ENCODE data around the gene LETM1.

LETM1 gene

DNA sequence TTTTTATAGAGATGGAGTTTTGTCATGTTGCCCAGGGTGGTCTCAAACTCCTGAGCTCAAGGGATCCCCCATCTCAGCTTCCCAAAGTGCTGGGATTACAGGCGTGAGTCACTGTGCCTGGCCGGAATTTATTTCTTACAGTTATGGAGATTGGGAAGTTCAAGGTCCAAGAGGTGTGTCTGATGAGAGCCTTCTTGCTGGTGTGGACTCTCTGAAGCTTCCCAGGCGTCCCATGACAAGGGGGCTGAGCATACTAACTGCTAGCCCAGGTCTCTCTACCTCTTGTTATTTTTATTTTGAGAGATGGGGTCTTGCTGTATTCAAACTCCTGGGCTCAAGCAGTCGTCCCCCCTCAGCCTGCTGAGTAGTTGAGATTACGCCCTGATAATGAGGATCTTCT is 12.3 kb upstream of the LETM1 start:
- Mint-ChIP-seq H3K4me3 (peak overlapping the region; percentile 50 to 69 (median 56)), H3K36me3 (ENCODE audit: low read depth) (no peaks in the 10 kb centered on the region), H3K27ac (peak overlapping the region in 2 of 3 experiments; percentile 71 to 77), H3K9me3 (no peaks in the 10 kb centered on the region), H3K27me3 (ENCODE audit: low read depth) (peaks cover 15% of the 10 kb centered on the region), H3K4me1 (peaks cover 18% of the 10 kb centered on the region)
- TF ChIP-seq, protein P1, sequence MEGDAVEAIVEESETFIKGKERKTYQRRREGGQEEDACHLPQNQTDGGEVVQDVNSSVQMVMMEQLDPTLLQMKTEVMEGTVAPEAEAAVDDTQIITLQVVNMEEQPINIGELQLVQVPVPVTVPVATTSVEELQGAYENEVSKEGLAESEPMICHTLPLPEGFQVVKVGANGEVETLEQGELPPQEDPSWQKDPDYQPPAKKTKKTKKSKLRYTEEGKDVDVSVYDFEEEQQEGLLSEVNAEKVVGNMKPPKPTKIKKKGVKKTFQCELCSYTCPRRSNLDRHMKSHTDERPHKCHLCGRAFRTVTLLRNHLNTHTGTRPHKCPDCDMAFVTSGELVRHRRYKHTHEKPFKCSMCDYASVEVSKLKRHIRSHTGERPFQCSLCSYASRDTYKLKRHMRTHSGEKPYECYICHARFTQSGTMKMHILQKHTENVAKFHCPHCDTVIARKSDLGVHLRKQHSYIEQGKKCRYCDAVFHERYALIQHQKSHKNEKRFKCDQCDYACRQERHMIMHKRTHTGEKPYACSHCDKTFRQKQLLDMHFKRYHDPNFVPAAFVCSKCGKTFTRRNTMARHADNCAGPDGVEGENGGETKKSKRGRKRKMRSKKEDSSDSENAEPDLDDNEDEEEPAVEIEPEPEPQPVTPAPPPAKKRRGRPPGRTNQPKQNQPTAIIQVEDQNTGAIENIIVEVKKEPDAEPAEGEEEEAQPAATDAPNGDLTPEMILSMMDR (IDR thresholded peaks at IDR 0.05; ENCODE audit: unreplicated experiment in 3 of 3), result no peak

- TF ChIP-seq, protein P1 (IDR thresholded peaks at IDR 0.05; ENCODE audit: unreplicated experiment in 3 of 3), result no peak
- Mint-ChIP-seq H3K9me3 (no peaks in the 10 kb centered on the region), H3K27ac (no peak overlapping the region)
Measured at GRCh38 chr4:1866189-1866661, 10.3 kb upstream of the LETM1 start.

DNA sequence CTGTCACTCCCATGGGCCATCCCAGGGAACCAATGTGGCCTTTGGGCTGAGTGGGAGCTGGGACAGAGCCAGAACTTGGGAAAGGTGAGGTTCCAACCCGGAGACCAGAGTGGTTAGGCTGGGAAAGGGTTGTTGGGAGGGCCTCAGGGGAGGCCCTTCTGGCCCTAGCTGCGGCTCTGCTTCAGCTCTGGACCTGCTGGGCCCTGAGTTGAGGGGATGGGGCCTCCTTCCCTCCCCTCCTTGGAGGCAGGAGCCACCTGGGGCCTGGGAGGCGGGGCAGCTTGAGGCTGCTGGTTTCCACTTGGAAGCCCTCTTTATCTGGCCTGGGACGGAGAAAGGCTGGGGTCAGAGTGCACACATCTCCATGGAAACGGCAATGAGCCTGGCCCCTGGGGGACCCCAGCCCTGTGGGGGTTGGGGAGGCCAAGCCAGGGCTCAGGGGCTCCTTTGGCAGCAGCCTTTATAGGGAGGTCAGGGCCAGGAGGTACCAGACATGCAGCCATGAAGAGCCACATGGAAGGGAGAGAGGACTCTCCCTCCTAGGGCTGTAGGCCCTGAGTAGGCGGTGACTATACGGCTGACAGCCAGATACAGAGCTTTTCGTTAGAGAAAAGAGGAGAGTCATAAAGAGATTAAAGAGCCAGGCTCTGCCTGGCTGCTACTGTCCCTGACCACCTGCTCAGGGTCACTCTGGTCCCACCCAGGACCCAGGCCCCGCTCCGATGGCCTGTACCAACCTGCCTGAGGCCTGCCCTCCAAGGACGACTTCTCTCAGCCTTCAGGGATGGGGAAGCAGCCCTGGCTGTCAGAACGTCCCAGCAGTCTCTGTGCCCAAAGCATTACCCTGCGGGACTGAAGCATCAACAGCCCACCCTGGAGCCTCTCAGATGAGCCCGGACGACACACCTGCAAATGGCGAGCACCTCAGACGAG is 8.4 kb upstream of the LETM1 start:
- TF ChIP-seq, protein P1 (IDR thresholded peaks at IDR 0.05; ENCODE audit: unreplicated experiment in 3 of 3), result no peak
- Mint-ChIP-seq H3K27me3 (ENCODE audit: low read depth) (peaks cover 19% of the 10 kb centered on the region), H3K36me3 (ENCODE audit: low read depth) (no peaks in the 10 kb centered on the region), H3K4me1 (peaks cover 22% of the 10 kb centered on the region), H3K27ac (peak overlapping the region; percentile 58 to 77 (median 72)), H3K4me3 (no peak overlapping the region), H3K9me3 (no peaks in the 10 kb centered on the region)

More at GRCh38 chr4:1866189-1866661, 10.3 kb upstream of the LETM1 start:
- H3K27me3 Mint-ChIP-seq (ENCODE audit: low read depth), result peaks cover 22% of the 10 kb centered on the region
- H3K4me3 Mint-ChIP-seq, result no peak overlapping the region
- no peaks in the 10 kb centered on the region for H3K36me3 Mint-ChIP-seq (ENCODE audit: low read depth)
- peaks cover 26% of the 10 kb centered on the region for H3K4me1 Mint-ChIP-seq

DNA sequence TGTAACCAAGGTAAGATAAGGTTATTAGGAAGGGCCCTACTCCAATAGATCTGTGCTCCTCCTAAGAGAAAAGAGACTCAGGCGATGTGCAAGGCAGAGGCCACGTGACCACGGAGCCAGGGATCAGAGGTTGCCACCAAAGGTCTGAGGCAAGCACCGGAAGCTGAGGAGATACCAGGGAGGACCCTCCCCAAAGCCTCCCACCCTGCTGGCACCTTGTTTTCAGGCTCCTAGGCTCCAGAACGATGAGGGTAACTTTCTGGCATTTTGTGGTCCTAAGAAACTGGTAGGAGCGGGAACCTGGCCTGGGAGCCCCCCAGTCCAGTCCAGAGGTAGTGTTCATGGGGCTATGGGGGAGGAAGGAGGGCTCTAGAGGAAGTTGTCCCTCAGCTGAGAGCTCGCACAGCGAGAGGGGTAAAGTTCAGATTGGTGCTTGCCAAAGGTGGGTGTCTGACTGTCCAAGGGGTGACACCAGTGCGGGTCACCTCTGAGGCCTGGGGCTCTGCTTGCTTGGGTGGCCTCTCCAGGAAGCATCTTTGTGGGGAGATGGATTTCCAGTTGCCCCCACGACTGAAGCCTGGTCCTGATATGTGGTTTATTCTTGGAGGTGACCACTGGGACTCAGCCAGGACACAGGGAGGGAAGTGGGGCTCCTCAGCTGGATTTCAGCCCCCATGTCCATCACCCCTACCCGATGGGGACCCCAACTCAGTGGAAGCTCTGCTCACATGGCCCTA is 7.5 kb upstream of the LETM1 start:
- Mint-ChIP-seq H3K4me1 (peaks cover 30% of the 10 kb centered on the region), H3K27ac (peak overlapping the region; percentile 53 to 72 (median 55)), H3K36me3 (ENCODE audit: low read depth) (no peaks in the 10 kb centered on the region), H3K27me3 (ENCODE audit: low read depth) (peaks cover 19% of the 10 kb centered on the region), H3K9me3 (no peaks in the 10 kb centered on the region), H3K4me3 (peak overlapping the region in 1 of 3 experiments; percentile 16)
- TF ChIP-seq, protein P1 (IDR thresholded peaks at IDR 0.05; ENCODE audit: unreplicated experiment in 3 of 3), result no peak

- peaks cover 21% of the 10 kb centered on the region for H3K27me3 Mint-ChIP-seq (ENCODE audit: low read depth)
- peaks cover 30% of the 10 kb centered on the region for H3K4me1 Mint-ChIP-seq
- no peaks in the 10 kb centered on the region for H3K9me3 Mint-ChIP-seq
- TF ChIP-seq, protein P1 (IDR thresholded peaks at IDR 0.05; ENCODE audit: unreplicated experiment in 3 of 3), result no peak
- peak overlapping the region in 1 of 3 experiments; percentile 11 for H3K4me3 Mint-ChIP-seq
- peak overlapping the region; percentile 53 to 72 (median 55) for H3K27ac Mint-ChIP-seq
- no peaks in the 10 kb centered on the region for H3K36me3 Mint-ChIP-seq (ENCODE audit: low read depth)
Measured at GRCh38 chr4:1862961-1863296, 7.0 kb upstream of the LETM1 start.

All from nephron (organoid).